ENCODE measurements around the gene TRAPPC3.

TRAPPC3 gene

GRCh38 chr1:36125129-36125991 lies 23.9 kb downstream of the TRAPPC3 start, which contains the start of gene COL8A2:
Gene COL8A2, minus strand, starts transcription at chr1:36125222. Its CDS starts 24,980 bp downstream, at chr1:36100242.
- DNase-seq (ENCODE audit: low spot score), result no peak

GRCh38 chr1:36124404-36125128 lies 24.7 kb downstream of the TRAPPC3 start:
- DNase-seq (ENCODE audit: low spot score), result no peak

- DNase-seq (ENCODE audit: low spot score), result no peak
These were observed 25.9 kb downstream of the TRAPPC3 start for GRCh38 chr1:36123356-36123755.

GRCh38 chr1:36122062-36123030 lies 26.9 kb downstream of the TRAPPC3 start:
- DNase-seq (ENCODE audit: low spot score), result no peak

GRCh38 chr1:36119456-36119855 lies 29.8 kb downstream of the TRAPPC3 start:
- DNase-seq (ENCODE audit: low spot score), result peak; percentile 54

GRCh38 chr1:36118447-36119204 lies 30.7 kb downstream of the TRAPPC3 start:
- DNase-seq (ENCODE audit: low spot score), result no peak

GRCh38 chr1:36116901-36117300 lies 32.4 kb downstream of the TRAPPC3 start:
- DNase-seq (ENCODE audit: low spot score), result no peak

- DNase-seq (ENCODE audit: low spot score), result no peak
These were observed 33.4 kb downstream of the TRAPPC3 start for GRCh38 chr1:36115931-36116330.

GRCh38 chr1:36115200-36115669 lies 34.1 kb downstream of the TRAPPC3 start:
- DNase-seq (ENCODE audit: low spot score), result no peak

- no peak for DNase-seq (ENCODE audit: low spot score)
These were observed 34.9 kb downstream of the TRAPPC3 start for GRCh38 chr1:36114371-36114770.

GRCh38 chr1:36112823-36113222 lies 36.5 kb downstream of the TRAPPC3 start:
- DNase-seq (ENCODE audit: low spot score), result no peak

- no peak for DNase-seq (ENCODE audit: low spot score)
These were observed 38.1 kb downstream of the TRAPPC3 start for GRCh38 chr1:36111151-36111550.

GRCh38 chr1:36109041-36109679 lies 40.1 kb downstream of the TRAPPC3 start:
- peak; percentile 85 for DNase-seq (ENCODE audit: low spot score)

- DNase-seq (ENCODE audit: low spot score), result no peak
These were observed 41.0 kb downstream of the TRAPPC3 start for GRCh38 chr1:36108314-36108713.

GRCh38 chr1:36107394-36107793 lies 41.9 kb downstream of the TRAPPC3 start:
- no peak for DNase-seq (ENCODE audit: low spot score)

- no peak for DNase-seq (ENCODE audit: low spot score)
These were observed 43.0 kb downstream of the TRAPPC3 start for GRCh38 chr1:36106269-36106668.

GRCh38 chr1:36101546-36101945 lies 47.7 kb downstream of the TRAPPC3 start:
- no peak for DNase-seq (ENCODE audit: low spot score)

- no peak for DNase-seq (ENCODE audit: low spot score)
These were observed 48.9 kb downstream of the TRAPPC3 start for GRCh38 chr1:36100376-36100775.

- peak; percentile 90 for DNase-seq (ENCODE audit: low spot score)
These were observed 49.5 kb downstream of the TRAPPC3 start for GRCh38 chr1:36099681-36100341.
